HG02571 (cell line): ENCODE data around the gene SLC22A15.

Experiments used
- ATAC-seq: cut with Tn5 transposase; IDR thresholded peaks from one replicate; pipeline ENCODE4 v1.9.1; 2021; ENCODE audit warnings: mild to moderate bottlenecking, moderate library complexity; ENCODE audit not compliant: unreplicated experiment

SLC22A15 gene

DNA sequence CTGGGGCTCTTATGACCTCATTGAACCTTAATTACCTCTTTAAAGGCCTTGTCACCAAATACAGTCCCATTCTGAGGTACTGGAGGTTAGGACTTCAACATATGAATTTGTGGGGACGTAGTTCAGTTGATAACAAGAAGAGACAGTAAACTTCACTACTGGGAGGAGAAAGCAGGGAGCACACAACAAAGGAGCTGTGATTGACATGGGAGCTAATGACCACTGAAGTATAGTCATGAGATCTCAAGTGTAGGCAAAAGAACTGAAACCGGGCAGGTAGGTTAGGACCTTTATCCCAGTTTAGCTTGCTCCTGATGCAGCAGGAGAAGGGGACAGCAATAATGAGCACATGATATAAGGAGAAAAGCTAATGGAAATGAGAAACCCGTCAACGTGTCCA lies 123.1 kb downstream of the SLC22A15 start:
- no peak for ATAC-seq

DNA sequence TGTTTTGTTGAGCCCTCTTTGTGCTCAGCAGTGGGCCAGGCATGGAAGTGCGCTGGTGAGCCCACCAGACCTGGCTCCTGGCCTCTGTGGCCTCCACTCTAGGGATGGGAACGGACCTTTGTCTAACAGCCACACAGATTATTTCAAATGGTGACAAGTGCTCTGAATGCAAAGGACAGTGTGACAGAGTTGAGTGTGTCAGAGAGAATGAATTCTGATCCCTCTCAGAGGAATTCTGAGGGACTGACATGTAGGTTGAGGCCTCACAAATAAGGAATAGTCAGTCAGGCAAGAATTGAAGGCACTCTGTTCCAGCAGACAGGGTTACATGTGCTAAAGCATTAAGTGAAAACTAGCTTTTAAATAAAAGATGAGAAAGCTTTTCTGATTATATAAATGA lies 123.6 kb downstream of the SLC22A15 start:
- no peak for ATAC-seq

DNA sequence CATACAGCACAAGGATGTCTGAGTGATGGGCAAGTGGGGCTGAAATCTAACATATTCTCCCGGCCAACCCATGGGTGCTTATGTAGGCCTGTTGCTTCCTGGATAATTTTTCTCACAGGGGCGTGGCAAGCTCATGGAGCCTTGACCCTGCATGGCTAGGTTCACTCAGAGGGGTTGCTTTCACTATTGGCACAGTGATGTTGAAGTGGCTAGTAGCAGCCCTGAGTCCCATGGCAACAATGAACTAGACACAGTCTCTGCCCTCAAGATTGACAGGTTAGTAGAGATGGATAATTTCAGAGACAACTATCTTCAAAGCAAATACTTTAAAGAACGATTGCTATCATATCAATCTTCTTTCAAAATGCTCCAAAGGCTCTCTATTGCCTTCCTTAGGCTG lies 128.4 kb downstream of the SLC22A15 start:
- ATAC-seq, result no peak

DNA sequence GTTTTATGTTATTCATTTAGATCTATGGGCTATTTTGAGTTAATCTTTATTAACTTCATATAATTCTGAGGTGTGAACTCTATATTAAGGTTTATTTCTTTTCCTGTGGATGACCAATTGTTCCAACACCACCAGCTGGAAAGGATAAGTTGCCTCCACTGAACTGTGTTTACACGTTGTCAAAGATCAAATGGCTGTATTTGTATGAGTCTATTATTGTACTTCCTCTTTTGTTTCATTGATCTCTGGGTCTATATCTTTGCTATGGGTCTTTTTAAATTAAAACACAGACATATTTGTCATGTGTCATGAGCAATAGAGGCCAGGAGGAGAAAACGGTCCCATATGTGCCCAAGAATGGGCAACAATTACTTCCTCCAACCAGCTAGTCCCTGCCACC lies 129.7 kb downstream of the SLC22A15 start:
- no peak for ATAC-seq

DNA sequence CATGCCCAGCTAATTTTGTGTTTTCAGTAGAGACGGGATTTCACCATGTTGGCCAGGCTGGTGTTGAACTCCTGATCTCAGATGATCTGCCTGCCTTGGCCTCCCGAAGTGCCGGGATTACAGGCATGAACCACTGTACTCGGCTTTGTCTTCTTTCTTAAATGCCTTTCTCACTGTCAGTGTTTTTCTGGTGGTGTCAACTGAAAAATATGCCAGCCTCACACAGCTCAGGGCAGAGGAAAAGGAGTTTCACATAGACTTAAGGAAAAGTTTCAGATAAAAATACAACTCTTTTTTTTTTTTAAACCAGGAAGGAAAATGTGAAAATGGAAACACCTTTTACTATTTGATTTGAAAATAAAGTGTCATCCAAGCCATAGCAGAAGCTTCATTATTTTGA lies 130.3 kb downstream of the SLC22A15 start:
- no peak for ATAC-seq

DNA sequence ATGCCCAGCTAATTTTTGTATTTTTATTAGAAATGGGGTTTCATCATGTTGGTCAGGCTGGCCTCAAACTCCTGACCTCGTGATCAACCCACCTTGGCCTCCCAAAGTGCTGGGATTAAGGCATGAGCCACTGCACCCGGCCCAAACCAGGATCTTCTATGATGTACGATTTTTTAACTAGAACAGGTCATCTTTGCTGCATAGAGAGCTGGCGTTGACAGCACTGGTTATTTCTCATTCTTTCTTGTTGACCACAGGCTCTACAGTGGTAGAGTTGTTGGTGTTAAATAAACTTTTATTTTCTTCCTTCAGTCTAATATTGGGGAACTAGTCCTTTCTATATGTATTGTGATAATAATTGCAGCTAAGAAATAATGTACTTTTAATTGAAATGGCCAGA lies 131.1 kb downstream of the SLC22A15 start:
- no peak for ATAC-seq

DNA sequence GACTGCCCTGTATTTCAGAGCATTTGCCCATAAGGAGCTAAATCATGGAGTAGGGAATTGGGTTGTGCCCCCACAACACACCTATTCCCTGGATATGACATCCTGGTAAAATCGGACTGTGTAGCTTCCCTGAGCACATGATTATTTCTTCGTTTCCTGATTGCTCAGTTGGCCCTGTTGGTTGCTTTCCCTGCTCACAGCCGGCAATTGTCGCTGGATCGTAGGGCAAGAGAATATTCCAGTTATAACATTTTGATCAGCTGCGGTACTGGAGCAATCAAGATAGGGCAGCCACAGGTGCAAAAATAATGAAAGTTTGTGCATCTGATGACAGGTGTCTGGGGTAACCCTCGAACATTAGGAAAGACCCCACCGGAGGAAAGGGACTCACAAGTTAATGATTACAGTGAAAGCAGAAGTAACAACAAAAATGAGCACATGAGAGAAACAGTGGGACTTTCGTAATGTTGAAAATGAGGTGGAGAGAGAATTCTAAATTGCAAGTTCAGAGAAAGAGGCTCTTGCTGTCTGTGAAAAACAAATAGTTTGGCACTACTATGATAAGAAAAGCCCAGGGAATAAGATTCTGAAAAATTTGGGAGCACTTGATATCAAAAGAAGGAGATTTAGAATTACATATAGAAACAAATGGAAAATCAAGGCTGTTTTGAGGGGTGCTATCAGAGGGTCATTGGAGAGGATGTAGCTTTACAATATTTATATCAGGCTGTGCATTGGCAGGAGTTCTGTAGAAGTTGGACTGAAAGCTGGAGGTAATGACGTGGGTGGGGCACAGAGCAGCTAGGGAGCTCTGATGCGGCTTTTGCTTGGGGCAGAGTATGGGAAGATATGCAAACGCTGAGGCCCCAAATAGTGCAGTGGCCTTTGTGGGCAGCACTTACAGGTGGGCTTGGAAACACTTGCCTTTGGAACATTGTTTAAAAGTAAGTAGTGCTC lies 134.5 kb downstream of the SLC22A15 start, which contains the start of gene MAB21L3:
TSS of gene MAB21L3 (plus strand) at position 833 of the 957 bp plus-strand sequence. CDS start 1,217 bp downstream, outside the sequence.
- peak; percentile 72 for ATAC-seq

DNA sequence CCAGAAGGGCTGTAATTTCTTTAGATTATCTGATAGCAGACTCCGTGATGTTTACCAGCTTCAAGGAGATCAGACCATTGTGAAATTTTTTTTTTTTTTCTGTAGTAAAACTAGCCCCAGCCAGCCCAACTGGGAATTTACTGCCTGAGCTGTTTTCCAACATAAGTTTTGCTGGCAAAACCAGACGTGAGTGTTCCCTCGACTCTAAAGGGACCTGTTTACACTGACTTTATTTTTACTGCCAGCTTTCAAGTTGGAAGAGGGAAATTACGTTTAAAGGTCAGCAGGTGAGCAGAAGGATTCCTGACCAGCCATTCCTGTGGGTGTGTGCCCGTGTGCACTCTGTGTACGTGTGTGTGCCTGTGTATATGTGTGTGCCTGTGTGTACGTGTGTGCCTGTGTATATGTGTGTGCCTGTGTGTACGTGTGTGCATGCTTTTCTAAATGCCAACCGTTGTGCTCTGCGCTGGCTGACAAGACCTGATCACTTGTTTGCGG lies 135.3 kb downstream of the SLC22A15 start:
- ATAC-seq, result no peak

DNA sequence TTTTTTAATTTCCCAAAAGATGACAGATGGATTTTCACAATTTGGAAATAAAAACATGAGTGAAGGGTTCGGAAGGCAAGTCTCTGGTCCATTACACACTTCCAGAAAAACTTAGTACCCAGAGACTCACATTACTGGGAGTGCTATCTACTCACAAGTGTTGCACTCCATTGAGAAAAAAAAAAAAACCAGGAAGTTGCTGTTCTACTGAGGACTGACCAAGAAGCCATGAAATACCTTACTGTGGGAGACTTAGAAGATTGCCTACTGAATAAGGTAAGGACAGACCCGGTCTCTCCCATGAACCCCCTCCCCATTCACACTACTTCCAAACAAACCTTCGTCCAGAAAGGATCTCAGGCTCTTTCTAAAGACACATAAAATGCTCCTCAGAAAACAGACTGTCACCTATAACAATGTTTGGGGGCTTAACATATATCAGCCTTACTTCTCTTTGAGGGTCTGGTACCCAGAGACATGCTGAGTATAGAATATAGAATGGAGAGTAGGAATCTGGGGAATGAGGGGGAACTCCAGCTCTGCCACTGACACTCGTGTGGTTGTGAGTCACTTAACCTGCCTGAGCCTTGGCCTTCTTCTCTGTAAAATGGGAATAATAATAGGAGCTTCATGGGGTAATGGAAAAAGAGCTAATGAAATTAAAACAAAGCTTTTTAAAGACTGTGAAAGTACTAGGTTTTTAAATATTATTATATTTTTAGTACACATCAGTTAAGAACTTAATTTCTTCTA lies 136.3 kb downstream of the SLC22A15 start:
- ATAC-seq, result no peak

DNA sequence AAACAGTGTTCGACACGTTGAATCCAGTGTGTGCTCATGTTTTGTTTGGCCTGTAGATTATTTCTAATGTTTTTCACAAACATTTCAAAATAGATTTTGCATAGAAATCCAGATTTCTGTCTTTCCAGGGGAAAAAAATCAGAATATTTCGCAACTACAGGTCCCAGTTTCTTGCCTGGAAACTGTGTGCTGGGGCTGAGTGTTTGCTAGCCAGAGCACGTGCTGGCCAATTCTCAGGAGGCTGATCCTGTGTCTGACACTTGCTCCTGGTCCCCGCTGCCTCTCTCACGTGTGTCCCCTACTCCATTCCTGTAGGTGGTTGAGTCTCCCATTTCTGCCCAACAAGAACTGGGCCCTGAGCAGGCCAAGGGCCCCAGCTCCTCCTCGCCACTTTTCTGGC lies 137.3 kb downstream of the SLC22A15 start:
- ATAC-seq, result no peak

DNA sequence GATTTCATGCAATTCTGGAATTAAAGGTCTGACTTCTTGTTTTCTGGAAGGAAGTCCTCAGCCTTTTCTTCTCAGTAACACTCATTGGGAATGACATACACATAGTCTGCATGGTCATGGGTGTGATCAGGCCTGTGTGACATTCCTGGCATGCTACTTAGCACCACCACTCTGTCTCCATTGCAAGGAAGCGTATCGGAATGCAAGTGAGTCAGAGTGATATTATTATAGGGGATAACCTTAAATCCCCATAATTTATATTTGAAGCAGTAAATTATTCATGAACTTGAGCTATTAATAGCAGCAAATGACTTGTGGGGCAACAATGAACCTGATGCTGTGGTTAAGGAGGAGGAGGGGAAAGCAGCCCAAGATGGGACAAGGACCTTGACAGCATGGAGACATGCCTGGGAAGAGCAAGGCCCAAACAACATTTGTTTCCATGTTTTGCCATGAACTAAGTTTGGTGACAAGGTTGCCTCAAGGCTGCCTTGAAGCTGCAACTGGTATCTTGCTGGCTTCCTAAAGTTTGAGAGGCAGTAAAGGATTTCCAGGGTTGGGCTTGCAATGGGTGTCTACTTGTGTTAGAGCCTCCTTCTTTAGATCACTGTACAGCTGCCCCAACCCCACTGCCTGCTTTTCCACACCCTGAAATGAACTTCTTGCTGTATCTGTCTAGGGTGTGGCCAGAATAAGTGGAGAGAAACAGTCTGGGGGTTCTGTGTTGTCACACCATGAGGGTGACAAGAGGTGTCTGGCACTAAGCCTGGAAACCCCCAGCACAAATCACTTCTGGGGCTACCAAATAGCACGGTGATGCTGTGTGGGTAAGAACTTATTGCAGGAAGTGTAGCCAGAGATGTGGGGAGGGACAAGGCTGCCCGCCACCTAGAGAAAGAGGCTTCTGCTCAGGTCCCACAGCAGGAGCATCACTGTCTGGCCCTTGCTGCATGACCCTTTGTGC lies 139.4 kb downstream of the SLC22A15 start:
- ATAC-seq, result no peak

DNA sequence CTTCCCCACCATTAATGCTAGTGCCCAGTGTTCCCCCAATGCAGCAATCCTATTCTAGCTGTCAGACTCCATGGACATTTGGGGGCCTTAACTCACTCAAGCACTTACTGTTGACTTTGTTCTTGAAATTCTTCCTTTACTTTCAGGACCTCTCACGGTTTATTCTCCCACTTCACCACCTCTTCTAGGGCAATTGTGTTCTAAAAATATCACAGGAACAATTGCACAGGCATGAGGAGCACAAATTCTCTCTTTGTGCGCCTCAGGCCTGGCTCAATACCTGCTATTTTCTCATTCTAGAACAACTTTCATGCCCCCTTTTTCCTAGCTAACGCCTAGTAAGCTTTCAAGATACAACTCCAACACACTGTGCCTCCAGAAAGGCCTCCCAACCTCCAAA lies 142.2 kb downstream of the SLC22A15 start:
- no peak for ATAC-seq
